A549 treated with AZD2906 at 1 μM for 4 hours (cell line): Measurements from ENCODE around the gene SH3GL2. TPM values are rescaled to one million over a fixed set of nuclear protein-coding genes. Genes with fewer than 3 reads are reported as not detected.

Experiments used
- total RNA-seq: library from RNA; stranded (reverse); fragments of 200-300 nt; extraction: Qiagen RNA extraction; gene quantifications from 5 replicates; pipeline ENCODE4 v1.2.3, GENCODE V29; 2022

The SH3GL2 gene
- 0.06 to 0.41 TPM (median 0.07 TPM) in 5 replicates for total RNA-seq

GRCh38 chr9:17578911-17579793, at the start of gene SH3GL2:
SH3GL2 (plus strand) TSS chr9:17579066.

